SK-N-SH treated with all-trans-retinoic acid at 6 μM for 48 hours (cell line): ENCODE results near the gene PDCD1LG2.
"Not testable (repeated sequence)": the region's sequence is repeated elsewhere in the genome, so short reads cannot be mapped to it uniquely, and the experiment has no call there.

ENCODE experiments used
- ATAC-seq: fragments of 200-7000 bp; cut with Tn5 transposase; 3 replicates; pipeline ENCODE4 v1.9.1; 2020; ENCODE audit warnings: mild to moderate bottlenecking, moderate library complexity
- ARNTL ChIP-seq: fragments of 450-650 bp; formaldehyde crosslinking; IDR thresholded peaks from 2 replicates; pipeline ENCODE4 v1.5.0; 2020; ENCODE audit warnings: low read depth, mild to moderate bottlenecking, moderate library complexity, borderline replicate concordance
- BACH2 ChIP-seq: fragments of 250-450 bp; sonication (Bioruptor Pico); IDR thresholded peaks from 2 replicates; pipeline ENCODE4 v1.9.0; 2021; ENCODE audit warnings: mild to moderate bottlenecking, borderline replicate concordance
- CREB5 ChIP-seq: fragments of 250-450 bp; sonication (Bioruptor Pico); IDR thresholded peaks from 2 replicates; pipeline ENCODE4 v1.5.1; 2020; ENCODE audit warnings: low read depth, mild to moderate bottlenecking, moderate library complexity
- CSDC2 ChIP-seq: fragments of 250-450 bp; sonication (Bioruptor Pico); IDR thresholded peaks from 2 replicates; pipeline ENCODE4 v1.5.0; 2020; ENCODE audit warnings: mild to moderate bottlenecking, moderate library complexity
- ESRRG ChIP-seq: fragments of 250-450 bp; sonication (Bioruptor Pico); IDR thresholded peaks from 2 replicates; pipeline ENCODE4 v1.6.1; 2021; ENCODE audit warnings: mild to moderate bottlenecking
- GLIS3 ChIP-seq: fragments of 250-450 bp; sonication (Bioruptor Pico); IDR thresholded peaks from 2 replicates; pipeline ENCODE4 v1.5.0; 2020; ENCODE audit warnings: mild to moderate bottlenecking, moderate library complexity
- ISL1 ChIP-seq: fragments of 250-450 bp; sonication (Bioruptor Pico); IDR thresholded peaks from 2 replicates; pipeline ENCODE4 v2.1.2; 2022; ENCODE audit warnings: mild to moderate bottlenecking, moderate library complexity
- OSR1 ChIP-seq: fragments of 250-450 bp; sonication (Bioruptor Pico); IDR thresholded peaks from 2 replicates; pipeline ENCODE4 v1.8.0; 2022; ENCODE audit warnings: moderate library complexity, mild to moderate bottlenecking, inconsistent platforms
- PPARA ChIP-seq: fragments of 250-450 bp; sonication (Bioruptor Pico); IDR thresholded peaks from 2 replicates; pipeline ENCODE4 v1.5.0; 2020; ENCODE audit warnings: mild to moderate bottlenecking, borderline replicate concordance
- RARB ChIP-seq: fragments of 250-450 bp; sonication (Bioruptor Pico); IDR thresholded peaks from 2 replicates; pipeline ENCODE4 v1.8.0; 2021; ENCODE audit warnings: mild to moderate bottlenecking, moderate library complexity
- TCF4 ChIP-seq: fragments of 250-450 bp; sonication (Bioruptor Pico); IDR thresholded peaks from 2 replicates; pipeline ENCODE4 v1.8.0; 2021; ENCODE audit warnings: mild to moderate bottlenecking, moderate library complexity, borderline replicate concordance
- TOX ChIP-seq: fragments of 250-450 bp; sonication (Bioruptor Pico); IDR thresholded peaks from 2 replicates; pipeline ENCODE4 v1.8.0; 2021; ENCODE audit warnings: mild to moderate bottlenecking, moderate library complexity, borderline replicate concordance
- TSHZ2 ChIP-seq: fragments of 250-450 bp; sonication (Bioruptor Pico); IDR thresholded peaks from 2 replicates; pipeline ENCODE4 v1.5.0; 2020; ENCODE audit warnings: mild to moderate bottlenecking, moderate library complexity
- ZC3H10 ChIP-seq: fragments of 250-450 bp; sonication (Bioruptor Pico); IDR thresholded peaks from 2 replicates; pipeline ENCODE4 v1.5.1; 2021; ENCODE audit warnings: mild to moderate bottlenecking, moderate library complexity
- ZFP3 ChIP-seq: fragments of 250-450 bp; sonication (Bioruptor Pico); IDR thresholded peaks from 2 replicates; pipeline ENCODE4 v1.5.0; 2020; ENCODE audit warnings: mild to moderate bottlenecking, moderate library complexity
- ZFP30 ChIP-seq: fragments of 450-650 bp; formaldehyde crosslinking; IDR thresholded peaks from 2 replicates; pipeline ENCODE4 v1.5.0; 2022; ENCODE audit warnings: mild to moderate bottlenecking, moderate library complexity
- ZNF565 ChIP-seq: fragments of 450-650 bp; formaldehyde crosslinking; conservative IDR thresholded peaks from 2 replicates; pipeline ENCODE4 v1.5.0; 2020; ENCODE audit warnings: low read depth, mild to moderate bottlenecking, moderate library complexity
- ZNF70 ChIP-seq: fragments of 450-650 bp; formaldehyde crosslinking; IDR thresholded peaks from 2 replicates; pipeline ENCODE4 v1.5.0; 2020; ENCODE audit warnings: mild to moderate bottlenecking, moderate library complexity
- ZNF8 ChIP-seq: fragments of 450-650 bp; formaldehyde crosslinking; IDR thresholded peaks from 2 replicates; pipeline ENCODE4 v1.5.0; 2020; ENCODE audit warnings: mild to moderate bottlenecking, moderate library complexity
- TF ChIP-seq, protein P1 (sequence below): fragments of 250-450 bp; sonication (Bioruptor Pico); IDR thresholded peaks from 2 replicates; pipeline ENCODE4 v1.5.1; 2021; ENCODE audit warnings: mild to moderate bottlenecking, moderate library complexity
- TF ChIP-seq, protein P2 (sequence below): fragments of 250-450 bp; sonication (Bioruptor Pico); IDR thresholded peaks from 2 replicates; pipeline ENCODE4 v1.8.0; 2020; ENCODE audit warnings: mild to moderate bottlenecking, moderate library complexity, borderline replicate concordance

The PDCD1LG2 gene

DNA sequence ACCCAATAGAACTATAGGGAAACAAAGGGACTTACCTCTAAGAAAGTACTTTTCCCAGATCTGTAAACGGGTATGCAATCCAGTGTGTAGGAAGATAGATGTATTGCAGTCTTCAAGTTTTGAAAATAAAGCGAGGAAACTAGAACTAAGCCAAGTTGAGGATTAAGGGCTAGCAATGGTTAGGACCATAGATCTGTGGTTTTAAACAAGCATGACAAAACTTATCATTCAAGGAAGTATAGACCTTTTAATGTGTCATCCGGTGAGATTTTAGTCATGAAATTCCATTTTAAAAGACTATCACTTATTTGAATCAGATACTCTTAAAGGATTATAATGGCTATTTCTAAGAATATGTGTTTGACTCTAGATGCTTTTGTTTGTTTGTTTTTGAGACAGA is 39.5 kb upstream of the PDCD1LG2 start:
- ATAC-seq = no peak
- TF ChIP-seq GLIS3 (CRISPR knock-in tag) (no peak), OSR1 (CRISPR knock-in tag) (no peak), BACH2 (CRISPR knock-in tag) (no peak), ZC3H10 (CRISPR knock-in tag) (no peak), TSHZ2 (CRISPR knock-in tag) (no peak), ZNF8 (CRISPR knock-in tag) (no peak), ZFP30 (CRISPR knock-in tag) (no peak), TCF4 (CRISPR knock-in tag) (no peak), ISL1 (CRISPR knock-in tag) (no peak), ZNF70 (CRISPR knock-in tag) (no peak), ZNF565 (CRISPR knock-in tag) (no peak), CSDC2 (CRISPR knock-in tag) (no peak)
- TF ChIP-seq, protein P1, sequence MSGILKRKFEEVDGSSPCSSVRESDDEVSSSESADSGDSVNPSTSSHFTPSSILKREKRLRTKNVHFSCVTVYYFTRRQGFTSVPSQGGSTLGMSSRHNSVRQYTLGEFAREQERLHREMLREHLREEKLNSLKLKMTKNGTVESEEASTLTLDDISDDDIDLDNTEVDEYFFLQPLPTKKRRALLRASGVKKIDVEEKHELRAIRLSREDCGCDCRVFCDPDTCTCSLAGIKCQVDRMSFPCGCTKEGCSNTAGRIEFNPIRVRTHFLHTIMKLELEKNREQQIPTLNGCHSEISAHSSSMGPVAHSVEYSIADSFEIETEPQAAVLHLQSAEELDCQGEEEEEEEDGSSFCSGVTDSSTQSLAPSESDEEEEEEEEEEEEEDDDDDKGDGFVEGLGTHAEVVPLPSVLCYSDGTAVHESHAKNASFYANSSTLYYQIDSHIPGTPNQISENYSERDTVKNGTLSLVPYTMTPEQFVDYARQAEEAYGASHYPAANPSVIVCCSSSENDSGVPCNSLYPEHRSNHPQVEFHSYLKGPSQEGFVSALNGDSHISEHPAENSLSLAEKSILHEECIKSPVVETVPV (CRISPR knock-in tag) = no peak

GRCh38 chr9:5475611-5476010 is 34.7 kb upstream of the PDCD1LG2 start:
- ATAC-seq = not testable (repeated sequence)

- no peak for ATAC-seq
- TF ChIP-seq GLIS3 (CRISPR knock-in tag) (no peak), RARB (CRISPR knock-in tag) (no peak), PPARA (no peak), TSHZ2 (CRISPR knock-in tag) (no peak), ZC3H10 (CRISPR knock-in tag) (no peak), CREB5 (CRISPR knock-in tag) (no peak)
These were observed 32.1 kb upstream of the PDCD1LG2 start for GRCh38 chr9:5478206-5478605.

DNA sequence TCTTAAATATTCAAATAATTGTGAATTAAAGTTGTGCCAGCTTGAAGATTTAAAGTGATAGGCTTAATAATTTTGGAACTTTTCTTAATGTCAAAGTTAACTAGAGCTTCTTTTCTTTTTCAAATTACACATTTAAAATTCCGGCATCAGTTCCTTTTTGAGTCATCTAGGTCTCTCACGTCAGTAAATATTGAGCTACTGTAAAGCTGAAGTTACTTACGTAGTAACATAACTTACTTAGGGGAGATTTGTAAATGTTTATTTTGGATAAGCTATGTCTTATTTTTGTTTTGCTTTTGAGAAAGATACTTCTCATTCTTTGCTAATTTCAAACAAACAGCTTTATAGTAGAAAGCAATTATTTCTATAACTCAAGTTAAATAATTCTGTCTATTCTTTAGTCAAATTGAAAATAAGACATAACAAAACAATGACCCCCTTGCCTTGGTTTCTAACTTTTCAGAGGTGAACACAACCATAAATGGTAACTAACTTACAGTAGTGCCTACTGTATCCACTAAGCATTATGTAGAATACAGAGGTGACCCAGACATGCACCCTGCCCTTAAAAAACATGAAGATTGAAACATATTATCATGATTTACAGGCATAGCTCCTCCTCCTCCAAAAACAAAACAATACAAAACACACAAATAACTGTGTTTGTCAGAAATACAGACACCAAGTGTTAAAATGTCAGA is 30.2 kb upstream of the PDCD1LG2 start:
- no peak for TF ChIP-seq CSDC2 (CRISPR knock-in tag)
- ATAC-seq = no peak

DNA sequence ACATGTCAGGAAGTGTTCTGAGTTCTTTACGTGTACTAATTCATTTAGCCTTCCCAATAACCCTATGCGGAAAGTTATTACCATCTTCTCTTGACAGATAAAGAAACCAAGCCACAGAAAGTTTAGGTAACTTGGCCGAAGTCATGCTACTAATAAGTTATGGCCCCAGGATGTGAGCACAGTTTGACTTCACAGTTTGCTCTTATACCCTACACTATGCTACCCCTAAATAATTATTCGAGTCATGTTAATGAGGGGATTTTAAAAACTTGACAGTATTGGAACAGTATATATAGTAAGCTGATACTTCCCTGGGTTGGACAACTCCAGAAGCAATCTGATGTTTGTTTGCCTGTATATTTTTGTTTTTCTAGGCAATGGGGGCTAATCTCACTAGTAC is 29.4 kb upstream of the PDCD1LG2 start:
- ATAC-seq = no peak
- TF ChIP-seq, protein P1 (CRISPR knock-in tag) = no peak
- TF ChIP-seq, protein P2, sequence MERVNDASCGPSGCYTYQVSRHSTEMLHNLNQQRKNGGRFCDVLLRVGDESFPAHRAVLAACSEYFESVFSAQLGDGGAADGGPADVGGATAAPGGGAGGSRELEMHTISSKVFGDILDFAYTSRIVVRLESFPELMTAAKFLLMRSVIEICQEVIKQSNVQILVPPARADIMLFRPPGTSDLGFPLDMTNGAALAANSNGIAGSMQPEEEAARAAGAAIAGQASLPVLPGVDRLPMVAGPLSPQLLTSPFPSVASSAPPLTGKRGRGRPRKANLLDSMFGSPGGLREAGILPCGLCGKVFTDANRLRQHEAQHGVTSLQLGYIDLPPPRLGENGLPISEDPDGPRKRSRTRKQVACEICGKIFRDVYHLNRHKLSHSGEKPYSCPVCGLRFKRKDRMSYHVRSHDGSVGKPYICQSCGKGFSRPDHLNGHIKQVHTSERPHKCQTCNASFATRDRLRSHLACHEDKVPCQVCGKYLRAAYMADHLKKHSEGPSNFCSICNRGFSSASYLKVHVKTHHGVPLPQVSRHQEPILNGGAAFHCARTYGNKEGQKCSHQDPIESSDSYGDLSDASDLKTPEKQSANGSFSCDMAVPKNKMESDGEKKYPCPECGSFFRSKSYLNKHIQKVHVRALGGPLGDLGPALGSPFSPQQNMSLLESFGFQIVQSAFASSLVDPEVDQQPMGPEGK (CRISPR knock-in tag) = no peak
- TF ChIP-seq ISL1 (CRISPR knock-in tag) = no peak
- TF ChIP-seq OSR1 (CRISPR knock-in tag) = no peak
- TF ChIP-seq ZNF70 (CRISPR knock-in tag) = no peak
- TF ChIP-seq ARNTL = no peak
- TF ChIP-seq CREB5 (CRISPR knock-in tag) = no peak
- TF ChIP-seq BACH2 (CRISPR knock-in tag) = no peak
- no peak for TF ChIP-seq PPARA
- no peak for TF ChIP-seq TOX (CRISPR knock-in tag)
- TF ChIP-seq ZFP3 (CRISPR knock-in tag) = no peak
- no peak for TF ChIP-seq ESRRG
